Measurements from ENCODE around the gene LPAR4. TPM values are rescaled to one million over a fixed set of nuclear protein-coding genes. Genes with fewer than 3 reads are reported as not detected.

LPAR4 gene
- polyA plus RNA-seq, 1 donor (not counting 4 experiments of a cell fraction or from before 2014, with no cell fraction given), result not detected

DNA sequence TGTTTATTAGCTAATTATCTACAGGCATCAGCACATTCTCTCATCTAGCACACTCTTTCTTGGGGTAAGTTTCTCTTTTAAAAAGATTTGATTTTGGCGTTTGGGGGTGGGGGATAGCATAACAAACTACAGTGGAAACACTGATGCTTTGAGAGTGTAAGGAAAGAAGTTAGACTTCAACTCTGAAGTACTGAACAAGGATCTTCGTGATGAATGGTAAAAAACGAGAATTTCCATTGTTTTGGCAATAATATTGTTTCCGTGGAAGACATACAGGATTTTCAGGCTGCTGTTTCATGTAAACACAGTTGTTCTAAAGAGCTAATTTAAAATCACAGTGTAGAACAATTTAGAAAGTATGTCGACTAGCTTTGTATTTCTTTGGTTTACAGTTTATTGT, 451 bp downstream of the LPAR4 start:
- no peak for DNase-seq (ENCODE audit: low read depth, low spot score)
- TF ChIP-seq, protein P1, sequence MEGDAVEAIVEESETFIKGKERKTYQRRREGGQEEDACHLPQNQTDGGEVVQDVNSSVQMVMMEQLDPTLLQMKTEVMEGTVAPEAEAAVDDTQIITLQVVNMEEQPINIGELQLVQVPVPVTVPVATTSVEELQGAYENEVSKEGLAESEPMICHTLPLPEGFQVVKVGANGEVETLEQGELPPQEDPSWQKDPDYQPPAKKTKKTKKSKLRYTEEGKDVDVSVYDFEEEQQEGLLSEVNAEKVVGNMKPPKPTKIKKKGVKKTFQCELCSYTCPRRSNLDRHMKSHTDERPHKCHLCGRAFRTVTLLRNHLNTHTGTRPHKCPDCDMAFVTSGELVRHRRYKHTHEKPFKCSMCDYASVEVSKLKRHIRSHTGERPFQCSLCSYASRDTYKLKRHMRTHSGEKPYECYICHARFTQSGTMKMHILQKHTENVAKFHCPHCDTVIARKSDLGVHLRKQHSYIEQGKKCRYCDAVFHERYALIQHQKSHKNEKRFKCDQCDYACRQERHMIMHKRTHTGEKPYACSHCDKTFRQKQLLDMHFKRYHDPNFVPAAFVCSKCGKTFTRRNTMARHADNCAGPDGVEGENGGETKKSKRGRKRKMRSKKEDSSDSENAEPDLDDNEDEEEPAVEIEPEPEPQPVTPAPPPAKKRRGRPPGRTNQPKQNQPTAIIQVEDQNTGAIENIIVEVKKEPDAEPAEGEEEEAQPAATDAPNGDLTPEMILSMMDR (optimal IDR thresholded peaks at IDR 0.05 in 1 of 3, IDR thresholded peaks at IDR 0.05 in 1 of 3, conservative IDR thresholded peaks at IDR 0.05 in 1 of 3; ENCODE audit: extremely low read depth in 1 of 3, insufficient read depth in 2 of 3, low read length in 3 of 3), result no peak
- no peak for TF ChIP-seq EZH2 (IDR thresholded peaks at IDR 0.05; ENCODE audit: low read length)
- no peaks in the 10 kb centered on the region for H4K20me1 ChIP-seq (ENCODE audit: control insufficient read depth, extremely low read depth, insufficient read depth, low read length)
- no peaks in the 10 kb centered on the region for H3K9me1 ChIP-seq (ENCODE audit: control insufficient read depth, extremely low read depth, insufficient read depth, low read length)
- no peak overlapping the region for H3K9ac ChIP-seq (ENCODE audit: control insufficient read depth, extremely low read depth, insufficient read depth, low read length)
- no peaks in the 10 kb centered on the region for H3K27me3 ChIP-seq (ENCODE audit: control insufficient read depth, extremely low read depth, insufficient read depth, low read length)
- H2AFZ ChIP-seq (ENCODE audit: control insufficient read depth, low read length), result no peak overlapping the region
- no peak for FAIRE-seq
- no peaks in the 10 kb centered on the region for H3K79me2 ChIP-seq (ENCODE audit: control insufficient read depth, insufficient read depth, low read length)
- dilution Hi-C loops (cut with MboI; ENCODE audit: extremely low pct_ligation_motif_present, low sequenced_read_pairs), result no loop called here
- H3K4me3 ChIP-seq (ENCODE audit: control insufficient read depth in 2 of 3, extremely low read depth in 1 of 3, insufficient read depth in 2 of 3, low read depth in 1 of 3, low read length in 3 of 3), result no peak overlapping the region
- no peaks in the 10 kb centered on the region for H3K4me1 ChIP-seq (ENCODE audit: control insufficient read depth, extremely low read depth, insufficient read depth, low read length)
- H3K4me2 ChIP-seq (ENCODE audit: control insufficient read depth, extremely low read depth, insufficient read depth, low read depth, low read length), result no peak overlapping the region
- H3K27ac ChIP-seq (ENCODE audit: control insufficient read depth, insufficient read depth, low read length), result no peak overlapping the region
- no peaks in the 10 kb centered on the region for H3K9me3 ChIP-seq (ENCODE audit: control insufficient read depth, low read depth, low read length)
- H3K36me3 ChIP-seq (ENCODE audit: control insufficient read depth in 2 of 2, extremely low read depth in 1 of 2, insufficient read depth in 2 of 2, low read length in 2 of 2), result no peaks in the 10 kb centered on the region

DNA sequence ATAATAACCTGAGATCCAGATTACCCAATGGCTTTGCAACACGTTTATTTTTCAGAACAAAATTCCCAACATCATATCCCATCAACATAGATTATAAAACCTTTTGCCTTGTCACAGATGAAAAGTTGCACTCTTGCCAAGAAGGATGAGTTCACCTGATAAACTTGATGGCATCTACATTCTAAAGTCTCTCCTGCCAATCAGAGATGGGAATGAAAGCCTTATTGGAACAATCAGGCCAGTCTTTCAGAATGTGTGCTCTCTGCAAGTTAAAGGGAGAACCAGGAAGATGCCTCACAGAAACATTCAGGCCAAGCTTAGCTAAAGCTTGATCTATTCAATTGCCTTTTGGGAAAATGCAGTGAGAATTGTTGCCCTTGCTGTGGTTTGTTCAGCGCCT, 1.3 kb downstream of the LPAR4 start:
- no peak overlapping the region for H2AFZ ChIP-seq (ENCODE audit: control insufficient read depth, low read length)
- H3K9ac ChIP-seq (ENCODE audit: control insufficient read depth, extremely low read depth, insufficient read depth, low read length), result no peak overlapping the region
- no peaks in the 10 kb centered on the region for H4K20me1 ChIP-seq (ENCODE audit: control insufficient read depth, extremely low read depth, insufficient read depth, low read length)
- no peak for FAIRE-seq
- H3K4me2 ChIP-seq (ENCODE audit: control insufficient read depth, extremely low read depth, insufficient read depth, low read depth, low read length), result no peak overlapping the region
- H3K79me2 ChIP-seq (ENCODE audit: control insufficient read depth, insufficient read depth, low read length), result no peaks in the 10 kb centered on the region
- no peaks in the 10 kb centered on the region for H3K4me1 ChIP-seq (ENCODE audit: control insufficient read depth, extremely low read depth, insufficient read depth, low read length)
- TF ChIP-seq EZH2 (IDR thresholded peaks at IDR 0.05; ENCODE audit: low read length), result no peak
- TF ChIP-seq, protein P1 (optimal IDR thresholded peaks at IDR 0.05 in 1 of 3, IDR thresholded peaks at IDR 0.05 in 1 of 3, conservative IDR thresholded peaks at IDR 0.05 in 1 of 3; ENCODE audit: extremely low read depth in 1 of 3, insufficient read depth in 2 of 3, low read length in 3 of 3), result no peak
- dilution Hi-C loops (cut with MboI; ENCODE audit: extremely low pct_ligation_motif_present, low sequenced_read_pairs), result no loop called here
- no peaks in the 10 kb centered on the region for H3K27me3 ChIP-seq (ENCODE audit: control insufficient read depth, extremely low read depth, insufficient read depth, low read length)
- no peak for DNase-seq (ENCODE audit: low read depth, low spot score)
- H3K36me3 ChIP-seq (ENCODE audit: control insufficient read depth in 2 of 2, extremely low read depth in 1 of 2, insufficient read depth in 2 of 2, low read length in 2 of 2), result no peaks in the 10 kb centered on the region
- no peak overlapping the region for H3K4me3 ChIP-seq (ENCODE audit: control insufficient read depth in 2 of 3, extremely low read depth in 1 of 3, insufficient read depth in 2 of 3, low read depth in 1 of 3, low read length in 3 of 3)
- H3K9me1 ChIP-seq (ENCODE audit: control insufficient read depth, extremely low read depth, insufficient read depth, low read length), result no peaks in the 10 kb centered on the region
- no peak overlapping the region for H3K27ac ChIP-seq (ENCODE audit: control insufficient read depth, insufficient read depth, low read length)
- no peaks in the 10 kb centered on the region for H3K9me3 ChIP-seq (ENCODE audit: control insufficient read depth, low read depth, low read length)
